HepG2 (cell line): Measurements from ENCODE around the gene ATRN. TPM values are rescaled to one million over a fixed set of nuclear protein-coding genes. Genes with fewer than 3 reads are reported as not detected.
A peak's percentile ranks its signal among the peaks of the same experiment; 100 is the strongest.

ENCODE experiments used
- AGO1 ChIP-seq: fragments of 200-400 bp; formaldehyde crosslinking; IDR thresholded peaks from 2 replicates; pipeline ENCODE4 v1.6.1; 2017; ENCODE audit warnings: mild to moderate bottlenecking, low read depth, low read length, moderate library complexity; ENCODE audit not compliant: poor library complexity, severe bottlenecking
- CREM ChIP-seq, 2 experiments: sonication (generic) in 1 of 2; formaldehyde crosslinking in 1 of 2; IDR thresholded peaks; 2 replicates each; pipeline versions ENCODE4 v1.4.0 to v1.6.1; 2016 to 2020; ENCODE audit warnings: antibody characterized with exemption in 1 of 2, mild to moderate bottlenecking in 1 of 2, missing genetic modification reagents in 1 of 2
- DMAP1 ChIP-seq: IDR thresholded peaks from 2 replicates; pipeline ENCODE4 v1.6.1; 2016
- FLYWCH1 ChIP-seq: sonication (generic); formaldehyde crosslinking; IDR thresholded peaks from 2 replicates; pipeline ENCODE4 v1.8.1; 2023; ENCODE audit warnings: mild to moderate bottlenecking, missing genetic modification reagents
- HNRNPL ChIP-seq: fragments of 200-400 bp; formaldehyde crosslinking; IDR thresholded peaks from 2 replicates; pipeline ENCODE4 v1.6.1; 2017; ENCODE audit warnings: mild to moderate bottlenecking, low read depth, low read length
- KDM1A ChIP-seq: IDR thresholded peaks from 2 replicates; pipeline ENCODE4 v1.6.1; 2016; ENCODE audit warnings: missing compliant biosample characterization
- KLF6 ChIP-seq: IDR thresholded peaks from 2 replicates; pipeline ENCODE4 v1.8.0; 2016; ENCODE audit warnings: missing biosample characterization, missing genetic modification reagents
- LCORL ChIP-seq, 2 experiments: fragments of 450-650 bp in 1 of 2; sonication (generic) in 1 of 2; formaldehyde crosslinking in 1 of 2; IDR thresholded peaks; 2 replicates each; pipeline versions ENCODE4 v1.5.0 to v1.6.1; 2017 to 2020; ENCODE audit warnings: antibody characterized with exemption in 1 of 2, missing genetic modification reagents in 1 of 2
- NFYB ChIP-seq: sonication (generic); formaldehyde crosslinking; IDR thresholded peaks from 2 replicates; pipeline ENCODE4 v1.4.0; 2020; ENCODE audit warnings: missing genetic modification reagents
- PAXIP1 ChIP-seq: sonication (generic); formaldehyde crosslinking; conservative IDR thresholded peaks from 2 replicates; pipeline ENCODE4 v1.4.0; 2020; ENCODE audit warnings: mild to moderate bottlenecking, missing genetic modification reagents, moderate library complexity
- PTBP1 ChIP-seq: fragments of 200-400 bp; formaldehyde crosslinking; IDR thresholded peaks from 2 replicates; pipeline ENCODE4 v1.6.1; 2018; ENCODE audit warnings: low read length, low read depth; ENCODE audit not compliant: poor library complexity, severe bottlenecking
- RARA ChIP-seq: IDR thresholded peaks from 2 replicates; pipeline ENCODE4 v1.6.1; 2016; ENCODE audit warnings: missing genetic modification reagents, missing compliant biosample characterization
- SP5 ChIP-seq: IDR thresholded peaks from 2 replicates; pipeline ENCODE4 v1.6.1; 2016; ENCODE audit warnings: low read depth, borderline replicate concordance
- ZBTB7B ChIP-seq: sonication (generic); formaldehyde crosslinking; IDR thresholded peaks from 2 replicates; pipeline ENCODE4 v1.4.0; 2020; ENCODE audit warnings: missing genetic modification reagents
- ZNF280D ChIP-seq: sonication (generic); formaldehyde crosslinking; IDR thresholded peaks from 2 replicates; pipeline ENCODE4 v1.5.1; 2020; ENCODE audit warnings: mild to moderate bottlenecking, missing genetic modification reagents
- ZNF329 ChIP-seq: sonication (generic); formaldehyde crosslinking; IDR thresholded peaks from 2 replicates; pipeline ENCODE4 v1.9.0; 2021; ENCODE audit warnings: low read depth, mild to moderate bottlenecking, missing genetic modification reagents
- ZNF432 ChIP-seq: sonication (generic); formaldehyde crosslinking; IDR thresholded peaks from 2 replicates; pipeline ENCODE4 v1.5.0; 2020; ENCODE audit warnings: missing genetic modification reagents, mild to moderate bottlenecking, borderline replicate concordance
- ZNF558 ChIP-seq: sonication (generic); formaldehyde crosslinking; IDR thresholded peaks from 2 replicates; pipeline ENCODE4 v1.9.0; 2022; ENCODE audit warnings: mild to moderate bottlenecking, missing genetic modification reagents, borderline replicate concordance
- ZNF577 ChIP-seq: sonication (generic); formaldehyde crosslinking; IDR thresholded peaks from 2 replicates; pipeline ENCODE4 v1.4.0; 2020; ENCODE audit warnings: mild to moderate bottlenecking, low read depth, missing genetic modification reagents, borderline replicate concordance
- ZSCAN29 ChIP-seq: sonication (generic); formaldehyde crosslinking; conservative IDR thresholded peaks from 2 replicates; pipeline ENCODE4 v1.4.0; 2020; ENCODE audit warnings: mild to moderate bottlenecking, missing genetic modification reagents
- polyA plus RNA-seq, 8 experiments: library from polyadenylated mRNA; depleted of rRNA in 3 of 8; stranded (reverse) in 7 of 8; unstranded in 1 of 8; fragments of >200 nt; fragmentation: Illumina TruSeq in 4 of 8; extraction: Trizol in 4 of 8; gene quantifications; 2 replicates each; pipeline versions ENCODE4 v1.2.1 to v1.2.3, GENCODE V29; 2011 to 2016; ENCODE audit warnings: low read depth in 4 of 8, missing spikeins in 1 of 8, mixed read lengths in 1 of 8; ENCODE audit not compliant: insufficient read depth in 1 of 8
- total RNA-seq, 5 experiments: library from RNA; depleted of rRNA; stranded (reverse); fragments of >200 nt; fragmentation: Illumina TruSeq; extraction: Trizol; gene quantifications; 2 replicates each; pipeline ENCODE4 v1.2.3, GENCODE V29; 2016; ENCODE audit warnings: low read depth in 1 of 5
- TF ChIP-seq, protein P1 (sequence below): sonication (generic); formaldehyde crosslinking; IDR thresholded peaks from 2 replicates; pipeline ENCODE4 v1.4.0; 2020; ENCODE audit warnings: missing genetic modification reagents

Gene ATRN
- total and polyA plus RNA-seq, 2 of the 13 experiments (the other 11 are each of a cell fraction or from before 2014, with no cell fraction given) = 44.2 to 81.1 TPM

GRCh38 chr20:3477861-3478544 is 7.2 kb downstream of the ATRN start (continued):
- TF ChIP-seq HNRNPL (no peak), ZNF280D (CRISPR knock-in tag) (no peak), CREM (IDR thresholded peaks at IDR 0.05) (0 out of 2 replicates have a peak, but pooled peaks have one; percentile 41), CREM (CRISPR knock-in tag; IDR thresholded peaks at IDR 0.05) (no peak), RARA (peak; percentile 51; the same call in 1 of the 2 replicates), NFYB (CRISPR knock-in tag) (no peak), KLF6 (no peak), PTBP1 (no peak), ZNF577 (CRISPR knock-in tag) (no peak), PAXIP1 (CRISPR knock-in tag) (peak; percentile 84), AGO1 (no peak), KDM1A (CRISPR knock-in tag) (no peak), FLYWCH1 (CRISPR knock-in tag) (no peak), ZNF329 (no peak), SP5 (CRISPR knock-in tag) (no peak), ZNF432 (CRISPR knock-in tag) (no peak), ZBTB7B (CRISPR knock-in tag) (no peak), DMAP1 (CRISPR knock-in tag) (no peak), ZNF558 (CRISPR knock-in tag) (no peak), LCORL (IDR thresholded peaks at IDR 0.05) (peak; percentile 49; the same call in 1 of the 2 replicates), LCORL (CRISPR knock-in tag; IDR thresholded peaks at IDR 0.05) (peak; percentile 49; the same call in 1 of the 2 replicates), ZSCAN29 (CRISPR knock-in tag) (no peak)
- TF ChIP-seq, protein P1, sequence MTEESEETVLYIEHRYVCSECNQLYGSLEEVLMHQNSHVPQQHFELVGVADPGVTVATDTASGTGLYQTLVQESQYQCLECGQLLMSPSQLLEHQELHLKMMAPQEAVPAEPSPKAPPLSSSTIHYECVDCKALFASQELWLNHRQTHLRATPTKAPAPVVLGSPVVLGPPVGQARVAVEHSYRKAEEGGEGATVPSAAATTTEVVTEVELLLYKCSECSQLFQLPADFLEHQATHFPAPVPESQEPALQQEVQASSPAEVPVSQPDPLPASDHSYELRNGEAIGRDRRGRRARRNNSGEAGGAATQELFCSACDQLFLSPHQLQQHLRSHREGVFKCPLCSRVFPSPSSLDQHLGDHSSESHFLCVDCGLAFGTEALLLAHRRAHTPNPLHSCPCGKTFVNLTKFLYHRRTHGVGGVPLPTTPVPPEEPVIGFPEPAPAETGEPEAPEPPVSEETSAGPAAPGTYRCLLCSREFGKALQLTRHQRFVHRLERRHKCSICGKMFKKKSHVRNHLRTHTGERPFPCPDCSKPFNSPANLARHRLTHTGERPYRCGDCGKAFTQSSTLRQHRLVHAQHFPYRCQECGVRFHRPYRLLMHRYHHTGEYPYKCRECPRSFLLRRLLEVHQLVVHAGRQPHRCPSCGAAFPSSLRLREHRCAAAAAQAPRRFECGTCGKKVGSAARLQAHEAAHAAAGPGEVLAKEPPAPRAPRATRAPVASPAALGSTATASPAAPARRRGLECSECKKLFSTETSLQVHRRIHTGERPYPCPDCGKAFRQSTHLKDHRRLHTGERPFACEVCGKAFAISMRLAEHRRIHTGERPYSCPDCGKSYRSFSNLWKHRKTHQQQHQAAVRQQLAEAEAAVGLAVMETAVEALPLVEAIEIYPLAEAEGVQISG (CRISPR knock-in tag) = no peak
